Stimulated activated CD8-positive, alpha-beta memory T cell treated with anti-CD3 and anti-CD28 coated beads, Interleukin-12 subunit alpha, Interleukin-12 subunit beta, amount 100 ng/mL, for 24 hours (primary cell): Measurements from ENCODE around the gene C22orf42.
"Not testable (repeated sequence)": the region's sequence is repeated elsewhere in the genome, so short reads cannot be mapped to it uniquely, and the experiment has no call there.

Experiments
- DNase-seq: peaks from one replicate; pipeline ENCODE4 v3.0.0-alpha.2; 2020; ENCODE audit errors: extremely low read depth

Gene C22orf42

DNA sequence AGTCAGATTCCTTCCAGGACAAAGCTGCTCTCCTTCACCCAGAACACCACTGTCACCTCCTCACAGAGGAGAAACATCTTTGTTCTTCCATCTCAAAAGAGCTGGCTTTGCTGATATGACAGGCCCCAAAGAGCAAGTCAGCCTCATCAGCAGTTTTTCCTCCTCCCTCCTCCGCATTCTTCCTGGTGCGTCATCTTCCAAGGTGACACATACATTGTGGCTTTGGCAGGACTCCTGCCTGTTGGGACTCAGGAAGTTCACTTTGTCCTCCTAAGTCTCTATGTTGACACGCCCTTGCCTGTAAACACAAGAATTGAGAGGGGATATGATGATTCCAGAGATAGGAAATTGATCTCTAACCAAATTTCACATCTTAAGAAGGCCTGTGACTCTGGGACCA lies 23.1 kb downstream of the C22orf42 start:
- not testable (repeated sequence) for DNase-seq

DNA sequence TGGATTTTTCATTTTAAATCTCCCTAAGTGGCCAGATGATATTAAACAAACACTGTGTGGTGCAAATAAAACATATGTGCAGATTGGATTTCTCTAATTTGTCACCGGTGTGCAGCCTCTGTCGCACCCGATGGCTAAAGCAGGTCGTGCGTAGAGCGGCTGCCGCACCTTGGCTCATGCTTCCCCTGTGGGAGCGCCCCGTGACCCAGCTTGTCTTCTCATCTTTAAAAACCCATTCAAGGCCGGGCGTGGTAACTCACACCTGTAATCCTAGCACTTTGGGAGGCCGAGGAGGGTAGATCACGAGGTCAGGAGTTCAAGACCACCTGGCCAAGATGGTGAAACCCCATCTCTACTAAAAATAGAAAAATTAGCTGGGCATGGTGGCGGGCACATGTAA lies 24.3 kb downstream of the C22orf42 start:
- DNase-seq: not testable (repeated sequence)

DNA sequence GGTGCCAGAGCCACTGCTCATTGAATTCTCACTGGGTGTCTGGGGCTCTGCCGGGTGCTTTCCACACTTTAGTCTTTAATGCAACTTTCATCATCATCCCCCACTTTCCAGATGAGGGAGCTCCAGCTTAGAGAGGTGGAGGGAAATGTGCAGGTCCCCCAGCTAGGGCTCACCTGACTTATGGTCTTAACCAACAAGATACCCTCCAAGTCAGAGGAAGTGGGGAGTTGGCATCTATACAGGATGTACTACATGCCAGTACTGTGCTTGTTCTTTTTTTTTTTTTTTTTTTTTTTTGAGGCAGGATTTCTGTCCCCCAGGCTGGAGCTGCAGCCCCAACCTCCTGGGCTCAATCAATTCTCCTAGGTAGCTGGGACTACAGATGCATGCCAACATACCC lies 26.3 kb downstream of the C22orf42 start:
- DNase-seq: no peak

DNA sequence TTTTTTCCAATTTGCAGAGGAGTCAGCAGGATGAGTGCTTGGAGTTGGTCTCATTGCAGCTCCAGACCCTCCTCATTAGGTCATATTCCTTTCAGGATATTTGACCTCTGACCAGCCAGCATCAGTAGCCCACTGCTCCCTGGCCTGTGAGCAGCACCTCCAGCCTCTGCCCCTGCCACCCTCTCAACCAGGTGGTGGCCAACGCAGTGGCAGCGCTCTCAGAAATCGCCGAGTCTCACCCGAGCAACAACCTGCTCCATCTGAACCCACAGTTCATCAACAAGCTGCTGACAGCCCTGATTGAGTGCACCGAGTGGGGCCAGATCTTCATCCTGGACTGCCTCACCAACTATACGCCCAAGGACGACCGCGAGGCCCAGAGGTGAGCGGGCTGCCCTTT lies 27.0 kb downstream of the C22orf42 start:
- DNase-seq: no peak

DNA sequence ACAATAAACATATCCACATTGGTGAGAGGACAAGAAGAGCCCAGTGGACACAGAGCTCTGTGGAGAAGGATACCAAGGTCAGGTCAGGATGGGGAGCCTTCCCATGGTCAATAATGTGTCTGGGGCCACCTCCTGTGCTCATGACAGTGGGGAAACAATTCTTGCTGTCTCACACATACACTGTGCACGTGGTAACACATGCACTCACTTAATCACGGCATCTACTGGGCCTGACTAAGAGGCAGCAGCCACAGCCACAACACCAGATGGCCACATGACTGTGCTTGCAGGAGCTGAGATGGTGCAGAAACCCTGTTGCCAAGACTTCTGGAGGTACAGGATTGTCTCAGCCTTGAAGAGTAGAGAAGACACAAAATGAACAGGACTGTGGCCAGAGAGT lies 28.6 kb downstream of the C22orf42 start:
- DNase-seq: no peak

DNA sequence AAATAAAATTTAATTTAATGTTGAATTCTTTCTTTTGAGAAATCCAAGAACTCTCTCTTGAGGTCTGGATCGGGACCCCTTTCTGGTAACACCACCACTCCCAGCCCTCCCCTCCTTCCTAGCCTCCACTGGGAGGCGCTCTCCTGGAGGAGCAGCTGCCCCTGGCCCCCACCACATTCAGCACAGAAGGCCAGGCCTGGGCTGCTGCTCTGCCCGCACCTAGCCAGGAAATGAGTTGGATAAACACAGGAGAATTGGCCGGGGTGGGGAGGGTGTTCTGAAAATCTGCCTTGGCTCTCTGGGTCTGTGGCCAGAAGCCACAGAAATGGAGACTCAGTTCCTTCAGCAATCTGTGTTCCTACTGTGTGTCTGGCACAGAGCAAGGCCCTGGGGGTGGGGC lies 31.2 kb downstream of the C22orf42 start:
- DNase-seq: no peak

DNA sequence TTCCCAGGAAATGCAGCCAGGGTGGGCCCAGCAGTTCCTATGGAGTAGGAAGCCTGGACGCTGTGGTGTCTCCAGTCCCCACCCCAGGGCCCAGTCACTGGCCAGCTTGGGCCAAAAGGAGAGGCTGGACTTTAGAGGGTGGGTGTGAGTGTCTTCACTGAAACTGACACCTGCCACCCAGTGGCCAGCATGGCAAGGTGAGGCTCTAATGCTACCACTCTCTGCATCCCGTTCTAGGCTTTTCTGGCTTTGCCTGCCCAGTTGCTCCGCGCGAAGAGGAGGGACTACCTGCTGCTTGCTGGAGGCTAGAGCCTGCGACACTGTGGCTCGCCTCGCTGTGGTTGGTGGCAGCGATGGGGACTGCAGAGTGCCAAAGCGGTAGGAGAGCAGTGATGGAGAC lies 35.4 kb downstream of the C22orf42 start:
- DNase-seq: no peak

DNA sequence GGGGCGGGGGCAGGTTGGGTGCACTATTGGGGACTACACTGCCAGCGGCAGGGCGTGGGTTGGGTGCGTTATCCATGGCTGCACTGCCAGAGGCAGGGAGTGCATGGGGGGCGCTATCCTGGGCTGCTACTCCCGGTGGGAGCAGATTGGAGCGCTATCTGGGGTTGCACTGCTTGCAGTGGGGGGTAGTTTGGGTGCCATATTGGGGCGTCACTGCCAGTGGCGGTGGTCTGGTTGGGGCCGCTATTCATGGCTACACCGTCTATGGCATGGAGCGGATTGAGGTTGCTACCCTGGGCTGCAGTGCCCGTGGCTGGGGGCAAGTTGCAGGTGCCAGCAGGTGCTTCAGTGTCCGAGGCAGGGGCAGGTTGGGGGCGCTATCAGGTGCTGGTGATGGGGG lies 36.2 kb downstream of the C22orf42 start:
- DNase-seq: no peak

DNA sequence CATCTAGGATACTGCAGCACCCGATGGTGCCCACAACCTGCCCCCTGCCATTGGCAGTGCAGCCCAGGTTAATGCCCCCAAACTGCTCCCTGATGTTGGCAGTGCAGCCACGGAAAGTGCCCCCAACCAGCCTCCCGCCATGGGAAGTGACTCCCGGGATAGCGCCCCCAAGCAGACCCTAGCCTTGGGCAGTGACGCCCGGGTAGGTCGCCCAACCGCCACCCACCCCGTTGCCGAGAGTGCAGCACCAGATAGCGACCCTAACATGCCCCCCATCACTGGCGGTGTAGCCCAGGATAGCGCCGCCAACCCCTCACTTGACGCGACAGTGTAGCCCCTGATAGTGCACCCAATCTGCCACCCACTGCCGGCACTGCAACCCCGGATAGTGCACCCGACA lies 38.5 kb downstream of the C22orf42 start:
- no peak for DNase-seq

DNA sequence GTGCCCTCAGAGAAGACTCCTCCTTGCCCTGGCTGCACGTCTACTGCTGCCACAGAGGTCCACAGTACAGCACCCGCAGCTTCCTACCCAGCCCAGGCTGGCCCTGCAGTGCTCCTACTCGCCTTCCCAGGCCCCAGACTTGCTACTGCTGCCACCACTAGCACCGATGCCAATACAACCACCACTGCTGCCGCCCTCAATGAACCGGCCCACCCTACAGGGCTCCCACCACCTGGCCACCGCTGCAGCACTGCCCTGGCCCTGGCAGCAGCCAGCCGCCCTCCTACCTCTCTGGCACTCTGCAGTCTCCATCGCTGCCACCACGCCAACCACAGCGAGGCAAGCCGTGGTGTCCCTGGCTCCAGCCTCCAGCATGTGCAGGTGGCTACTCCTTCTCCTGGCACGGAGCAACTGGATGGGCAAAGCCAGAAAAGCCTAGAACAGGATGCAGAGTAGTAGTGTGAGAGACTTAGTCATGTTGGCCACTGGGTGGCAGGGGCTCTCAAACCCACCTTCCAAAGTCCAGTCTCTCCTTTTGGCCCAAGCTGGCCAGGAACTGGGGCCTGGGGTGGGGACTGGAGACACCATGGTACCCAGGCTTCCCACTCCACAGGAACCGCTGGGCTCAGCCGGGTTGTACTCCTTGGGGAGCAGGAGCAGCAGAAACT lies 39.4 kb downstream of the C22orf42 start:
- DNase-seq: no peak

DNA sequence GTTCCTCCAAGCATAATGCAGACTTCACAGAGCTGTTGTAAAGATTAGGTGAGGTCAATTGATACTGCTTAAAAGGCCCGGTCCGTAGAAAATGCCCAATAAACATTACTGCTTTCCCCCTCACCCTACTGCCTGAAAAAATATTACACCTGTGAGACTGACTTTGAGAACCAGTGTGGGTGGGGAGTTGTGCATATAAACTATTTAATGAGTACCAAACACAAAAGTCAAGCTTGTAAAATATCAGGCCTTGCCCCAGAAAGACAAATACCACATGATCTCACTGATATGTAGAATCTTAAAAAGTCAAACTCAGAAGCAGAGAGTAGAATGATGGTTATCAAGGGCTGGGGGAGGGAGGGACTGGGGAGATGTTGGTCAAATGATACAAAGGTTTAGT lies 46.7 kb downstream of the C22orf42 start:
- DNase-seq: no peak

DNA sequence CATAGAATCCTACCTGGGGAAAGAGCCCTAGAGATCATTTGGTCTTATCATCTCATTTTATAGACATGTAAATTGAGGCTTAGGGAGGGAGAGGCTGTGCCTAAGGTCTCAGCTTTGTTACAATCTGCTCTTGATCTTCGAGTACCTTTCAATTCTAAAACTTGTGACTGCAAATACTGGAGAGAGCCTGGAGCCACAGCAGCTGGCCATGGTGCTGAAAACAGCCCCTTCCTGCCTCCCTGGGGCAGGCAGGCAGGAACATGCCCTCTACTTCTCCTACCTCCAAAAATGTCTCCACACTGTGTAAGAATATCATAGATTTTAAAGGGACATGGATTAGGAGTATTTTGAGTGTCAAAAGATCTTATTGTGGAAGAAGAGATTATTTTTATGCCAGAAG lies 52.2 kb downstream of the C22orf42 start:
- DNase-seq: no peak

DNA sequence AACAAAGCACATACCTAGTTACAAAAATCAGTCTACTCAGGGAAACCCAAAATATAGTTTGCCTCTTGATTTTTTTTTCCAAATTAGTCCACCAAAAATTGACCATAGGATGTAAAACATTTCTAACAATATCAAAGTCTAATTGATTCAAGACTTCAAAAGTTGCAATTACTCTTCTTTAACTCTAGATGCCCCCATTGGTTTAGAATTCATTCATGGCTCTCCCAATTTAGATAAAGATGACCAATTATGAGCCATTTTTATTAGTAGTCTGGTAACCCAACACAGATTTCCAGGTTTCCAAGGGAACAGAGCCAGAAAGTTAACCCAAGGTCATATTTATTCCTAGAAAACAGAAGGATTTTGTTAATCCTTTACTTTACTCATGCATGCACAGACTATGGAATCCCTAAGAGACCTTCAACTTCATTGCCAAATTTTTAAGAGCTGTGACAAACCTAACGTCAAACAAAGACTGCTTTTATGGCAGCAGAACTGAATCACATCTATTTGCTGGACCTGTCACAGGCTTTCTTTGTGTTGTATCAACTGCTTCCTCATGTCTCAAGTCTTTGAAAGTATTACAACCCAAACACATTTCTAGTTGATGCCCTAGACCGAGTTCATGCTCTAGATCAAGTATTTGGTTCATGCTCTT lies 55.3 kb downstream of the C22orf42 start:
- no peak for DNase-seq

DNA sequence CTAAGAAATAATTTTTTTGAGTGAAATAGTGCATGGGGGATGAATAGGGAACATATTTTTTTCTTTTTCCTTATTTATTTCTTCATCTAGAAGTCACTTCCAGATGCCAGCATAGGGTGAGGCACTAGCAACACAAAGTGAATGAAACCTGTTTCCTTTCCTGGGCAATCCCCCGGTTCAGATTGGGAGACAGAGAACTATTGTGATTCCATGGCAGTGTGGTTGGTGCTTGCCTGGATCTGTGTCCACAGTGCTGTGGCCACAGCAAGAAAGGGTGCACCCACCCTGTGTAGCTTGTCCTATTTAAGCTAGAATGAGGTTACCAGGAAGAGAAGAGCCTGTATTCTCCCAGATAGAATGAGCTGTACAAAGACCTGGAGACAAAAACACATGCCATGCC lies 58.4 kb downstream of the C22orf42 start:
- DNase-seq: no peak
